8988T (cell line): ENCODE measurements around the gene TRPT1.

Source experiments
- DNase-seq: peaks from one replicate; pipeline ENCODE4 v3.0.0; 2011

TRPT1 gene

GRCh38 chr11:64229090-64229743, 3.2 kb upstream of the TRPT1 start:
- no peak for DNase-seq

GRCh38 chr11:64227405-64227956, 1.5 kb upstream of the TRPT1 start:
- DNase-seq, result no peak

- peak; percentile 52 for DNase-seq
Measured at GRCh38 chr11:64226507-64227051, 593 bp upstream of the TRPT1 start.

- DNase-seq, result peak; percentile 24
Measured at GRCh38 chr11:64224891-64225607, 937 bp downstream of the TRPT1 start.

- DNase-seq, result peak; percentile 31
Measured at GRCh38 chr11:64224151-64224890, 1.7 kb downstream of the TRPT1 start.

- no peak for DNase-seq
Measured at GRCh38 chr11:64223001-64223651, 2.9 kb downstream of the TRPT1 start.

GRCh38 chr11:64222651-64223000, 3.4 kb downstream of the TRPT1 start:
- no peak for DNase-seq

- no peak for DNase-seq
Measured at GRCh38 chr11:64220798-64221197, 5.2 kb downstream of the TRPT1 start.

- no peak for DNase-seq
Measured at GRCh38 chr11:64220271-64220670, 5.7 kb downstream of the TRPT1 start.

- DNase-seq, result no peak
Measured at GRCh38 chr11:64219755-64220154, 6.2 kb downstream of the TRPT1 start.

GRCh38 chr11:64219354-64219684, 6.7 kb downstream of the TRPT1 start:
- DNase-seq, result no peak

- DNase-seq, result no peak
Measured at GRCh38 chr11:64218628-64219353, 7.2 kb downstream of the TRPT1 start.

- DNase-seq, result no peak
Measured at GRCh38 chr11:64216879-64217278, 9.1 kb downstream of the TRPT1 start.

- no peak for DNase-seq
Measured at GRCh38 chr11:64211181-64211872, 14.7 kb downstream of the TRPT1 start.

- DNase-seq, result no peak
Measured at GRCh38 chr11:64210301-64211020, 15.5 kb downstream of the TRPT1 start.

GRCh38 chr11:64209563-64209843, 16.5 kb downstream of the TRPT1 start:
- DNase-seq, result no peak

- DNase-seq, result no peak
Measured at GRCh38 chr11:64208796-64209562, 17.0 kb downstream of the TRPT1 start.

- DNase-seq, result no peak
Measured at GRCh38 chr11:64208086-64208795, 17.7 kb downstream of the TRPT1 start.

- DNase-seq, result no peak
Measured at GRCh38 chr11:64207256-64208085, 18.5 kb downstream of the TRPT1 start.
